GM20000 (cell line): Measurements from ENCODE around the gene PICALM.

ENCODE experiments used
- DNase-seq: peaks from one replicate; pipeline ENCODE4 v3.0.0; 2012; ENCODE audit warnings: low spot score
- TF ChIP-seq, protein P1 (sequence below): IDR thresholded peaks from 2 replicates; pipeline ENCODE4 v1.5.1; 2012; ENCODE audit warnings: mild to moderate bottlenecking, control low read depth; ENCODE audit errors: extremely low read depth, missing control alignments

Gene PICALM

DNA sequence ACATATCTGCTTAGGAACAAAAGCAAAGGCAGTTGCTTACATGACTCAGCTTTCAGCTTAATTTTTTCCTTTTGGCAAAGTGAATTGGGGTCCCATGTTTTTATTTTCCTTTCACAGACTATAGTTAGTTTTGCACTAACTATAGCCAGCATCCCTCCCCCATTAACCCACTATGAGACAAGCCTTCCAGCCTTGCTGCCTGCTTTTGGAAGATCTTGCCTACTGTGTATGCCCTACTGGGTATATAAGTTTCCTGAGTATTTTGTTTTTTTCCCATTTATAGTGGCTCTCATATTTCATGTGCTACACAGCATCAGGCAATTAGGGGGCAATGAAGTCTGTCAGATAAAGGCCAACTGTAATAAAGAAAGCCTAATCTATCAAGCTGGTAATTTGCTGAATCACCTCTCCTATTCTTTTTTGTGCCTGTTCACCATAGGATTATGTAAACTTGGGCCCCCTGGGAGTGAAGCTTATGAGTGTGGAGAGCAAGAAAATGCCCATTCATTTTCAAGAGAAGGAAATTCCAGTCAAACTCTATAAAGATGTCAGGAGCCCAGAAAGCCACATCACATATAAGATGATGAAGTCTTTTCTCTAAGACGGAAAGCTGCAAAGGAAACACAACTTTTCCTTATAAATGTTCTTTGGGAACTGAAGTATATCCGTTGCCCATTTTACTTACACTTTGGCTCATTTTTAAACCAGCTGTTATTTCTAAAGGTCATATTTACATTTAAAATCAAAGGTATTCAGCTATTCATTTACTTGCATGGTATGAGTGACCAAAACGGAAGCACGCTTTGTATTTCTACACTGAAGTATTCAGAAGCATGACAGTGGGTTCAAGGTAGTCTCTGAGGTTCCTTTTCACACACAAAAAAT is 149.7 kb downstream of the PICALM start:
- TF ChIP-seq, protein P1, sequence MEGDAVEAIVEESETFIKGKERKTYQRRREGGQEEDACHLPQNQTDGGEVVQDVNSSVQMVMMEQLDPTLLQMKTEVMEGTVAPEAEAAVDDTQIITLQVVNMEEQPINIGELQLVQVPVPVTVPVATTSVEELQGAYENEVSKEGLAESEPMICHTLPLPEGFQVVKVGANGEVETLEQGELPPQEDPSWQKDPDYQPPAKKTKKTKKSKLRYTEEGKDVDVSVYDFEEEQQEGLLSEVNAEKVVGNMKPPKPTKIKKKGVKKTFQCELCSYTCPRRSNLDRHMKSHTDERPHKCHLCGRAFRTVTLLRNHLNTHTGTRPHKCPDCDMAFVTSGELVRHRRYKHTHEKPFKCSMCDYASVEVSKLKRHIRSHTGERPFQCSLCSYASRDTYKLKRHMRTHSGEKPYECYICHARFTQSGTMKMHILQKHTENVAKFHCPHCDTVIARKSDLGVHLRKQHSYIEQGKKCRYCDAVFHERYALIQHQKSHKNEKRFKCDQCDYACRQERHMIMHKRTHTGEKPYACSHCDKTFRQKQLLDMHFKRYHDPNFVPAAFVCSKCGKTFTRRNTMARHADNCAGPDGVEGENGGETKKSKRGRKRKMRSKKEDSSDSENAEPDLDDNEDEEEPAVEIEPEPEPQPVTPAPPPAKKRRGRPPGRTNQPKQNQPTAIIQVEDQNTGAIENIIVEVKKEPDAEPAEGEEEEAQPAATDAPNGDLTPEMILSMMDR = no peak
- DNase-seq = no peak

DNA sequence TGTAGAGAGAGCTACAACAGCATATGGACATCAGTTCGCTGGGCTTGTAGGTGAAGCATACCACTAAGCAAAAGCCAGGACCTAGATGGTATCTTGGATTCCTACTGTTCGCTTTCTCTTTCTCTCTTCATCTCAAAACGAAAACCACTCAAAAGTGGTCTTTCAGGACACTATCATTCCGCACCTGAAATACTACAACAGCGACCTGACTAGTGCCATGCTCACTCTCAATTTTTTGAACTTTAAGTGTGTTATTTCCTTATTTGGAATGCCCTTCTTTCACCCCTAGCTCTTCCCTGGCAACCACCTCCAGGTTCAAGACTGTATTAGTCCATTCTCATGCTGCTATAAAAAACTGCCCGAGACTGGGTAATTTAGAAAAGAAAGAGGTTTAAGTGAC is 154.5 kb downstream of the PICALM start:
- DNase-seq = no peak

DNA sequence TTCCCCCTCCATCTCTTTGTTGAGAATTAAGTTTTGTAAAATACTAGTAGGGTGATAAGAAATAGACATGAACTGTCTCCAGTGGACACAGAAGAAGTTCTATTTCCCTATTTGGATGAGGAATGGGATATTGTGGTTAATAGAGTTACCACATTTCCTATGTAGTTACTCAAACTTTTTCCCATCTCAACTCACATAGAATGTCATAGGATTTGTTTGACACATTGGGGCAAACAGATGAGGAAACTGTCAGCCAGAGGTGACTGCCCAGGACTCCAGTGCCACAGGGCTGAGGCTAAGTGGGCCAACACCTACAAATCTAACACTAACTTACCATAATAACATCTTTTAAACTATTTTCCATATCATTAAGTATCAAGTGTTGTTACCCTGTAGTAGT is 155.4 kb downstream of the PICALM start:
- no peak for DNase-seq
- TF ChIP-seq, protein P1 = no peak

More for the DNA sequence above, 154.5 kb downstream of the PICALM start:
- TF ChIP-seq, protein P1 = no peak

DNA sequence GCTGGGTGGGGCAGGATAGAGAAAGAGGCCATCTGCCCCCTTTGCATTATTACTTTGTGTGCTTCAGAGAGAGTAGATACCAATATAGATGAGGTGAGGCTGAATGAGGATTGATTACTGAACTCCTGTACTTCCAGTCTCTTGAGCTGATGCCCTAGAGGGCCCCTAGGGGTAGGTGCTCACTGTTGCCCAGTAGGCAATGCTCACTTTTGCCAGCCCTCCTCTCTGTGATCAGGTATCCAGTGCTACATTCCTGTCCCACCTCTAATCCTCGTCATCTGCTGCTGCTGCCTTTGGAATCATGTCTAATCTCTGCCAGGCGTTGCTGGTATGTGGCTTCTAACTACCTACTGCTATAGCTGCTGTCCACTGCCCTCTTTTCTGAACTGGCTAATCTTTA is 156.5 kb downstream of the PICALM start:
- no peak for DNase-seq
- TF ChIP-seq, protein P1 = no peak
